B cell (primary cell): ENCODE results near the gene SLC35B2. TPM values are rescaled to one million over a fixed set of nuclear protein-coding genes. Genes with fewer than 3 reads are reported as not detected.

Source experiments
- ATAC-seq: fragments of 200-7000 bp; cut with Tn5 transposase; one replicate; pipeline ENCODE4 v1.10.0; 2021; ENCODE audit warnings: low read depth, mild to moderate bottlenecking, moderate number of reproducible peaks, moderate library complexity
- CTCF ChIA-PET: fragments of 350-600 bp; sonication (Branson Sonifier 250); formaldehyde crosslinking; loops from one replicate; lab custom pipeline; 2021; ENCODE audit warnings: antibody characterized with exemption, inconsistent platforms; lab: Charles Lee
- POLR2A ChIA-PET: fragments of 350-600 bp; sonication (Branson Sonifier 250); formaldehyde crosslinking; loops from one replicate; lab custom pipeline; 2021; ENCODE audit warnings: antibody characterized with exemption; lab: Charles Lee
- DNase-seq: peaks from one replicate; pipeline ENCODE4 v3.0.0; 2013
- H2AFZ ChIP-seq: 2 replicates; pipeline ENCODE4 v1.6.1; 2012; ENCODE audit warnings: mild to moderate bottlenecking, low read depth, low read length; ENCODE audit not compliant: insufficient read depth, poor library complexity, severe bottlenecking
- H3K27ac ChIP-seq, 2 donors: 1 replicate in 1 of 2; 2 replicates in 1 of 2; pipeline ENCODE4 v1.5.1; 2012 to 2013; ENCODE audit warnings: low read length in 2 of 2, mild to moderate bottlenecking in 2 of 2, moderate library complexity in 1 of 2
- H3K27me3 ChIP-seq, 4 experiments: fragments of 200-600 bp in 1 of 4; sonication (generic) in 1 of 4; replicated peaks in 1 of 4; 1 replicate in 2 of 4; 2 replicates in 2 of 4; pipeline versions ENCODE4 v1.6.1 to v1.7.0; 2013 to 2016; ENCODE audit warnings: low read length in 3 of 4, mild to moderate bottlenecking in 2 of 4, mixed read lengths in 1 of 4, moderate library complexity in 1 of 4; ENCODE audit not compliant: insufficient read depth in 4 of 4, control insufficient read depth in 3 of 4; ENCODE audit errors: control extremely low read depth in 1 of 4
- H3K36me3 ChIP-seq, 2 experiments: replicated peaks in 1 of 2; 1 replicate in 1 of 2; 2 replicates in 1 of 2; pipeline versions ENCODE4 v1.6.1 to v1.7.1; 2013; ENCODE audit warnings: low read length in 1 of 2; ENCODE audit not compliant: insufficient read depth in 2 of 2, control insufficient read depth in 1 of 2; ENCODE audit errors: control extremely low read depth in 1 of 2, extremely low read depth in 1 of 2
- H3K4me1 ChIP-seq, 2 donors: fragments of 200-600 bp in 1 of 2; sonication (generic) in 1 of 2; 1 replicate in 1 of 2; 2 replicates in 1 of 2; pipeline versions ENCODE4 v1.5.1 to v1.6.1; 2013 to 2017; ENCODE audit warnings: low read length in 2 of 2; ENCODE audit not compliant: control insufficient read depth in 2 of 2, insufficient read depth in 2 of 2
- H3K4me2 ChIP-seq: replicated peaks from 2 replicates; pipeline ENCODE3; 2012; ENCODE audit warnings: mild to moderate bottlenecking, low read depth, low read length; ENCODE audit not compliant: poor library complexity, severe bottlenecking
- H3K4me3 ChIP-seq, 5 experiments: fragments of 200-600 bp in 1 of 5; sonication (generic) in 1 of 5; 1 replicate in 3 of 5; 2 replicates in 2 of 5; pipeline versions ENCODE4 v1.5.1 to v1.7.0; 2011 to 2016; ENCODE audit warnings: low read length in 4 of 5, mild to moderate bottlenecking in 4 of 5, low read depth in 2 of 5, control low read depth in 1 of 5, moderate library complexity in 1 of 5; ENCODE audit not compliant: insufficient read depth in 1 of 5; ENCODE audit errors: control extremely low read depth in 1 of 5, extremely low read depth in 1 of 5
- H3K79me2 ChIP-seq: fragments of 200-600 bp; sonication (generic); one replicate; pipeline ENCODE4 v1.6.0; 2016; ENCODE audit warnings: low read length; ENCODE audit not compliant: control insufficient read depth, insufficient read depth
- H3K9ac ChIP-seq: fragments of 200-600 bp; sonication (generic); 2 replicates; pipeline ENCODE4 v1.6.1; 2017; ENCODE audit warnings: mild to moderate bottlenecking, low read length, moderate library complexity
- H3K9me3 ChIP-seq, 3 donors: one replicate each; pipeline versions ENCODE4 v1.6.1 to v1.7.1; 2013; ENCODE audit warnings: low read length in 2 of 3; ENCODE audit not compliant: control insufficient read depth in 2 of 3, insufficient read depth in 1 of 3; ENCODE audit errors: control extremely low read depth in 1 of 3
- H4K20me1 ChIP-seq: 2 replicates; pipeline ENCODE4 v1.6.0; 2012; ENCODE audit warnings: mild to moderate bottlenecking, low read length; ENCODE audit not compliant: insufficient read depth, control insufficient read depth, poor library complexity, severe bottlenecking
- H3K27ac Mint-ChIP-seq: one replicate; pipeline ENCODE4 v1.8.0; 2021; ENCODE audit warnings: mixed read lengths
- H3K27me3 Mint-ChIP-seq: one replicate; pipeline ENCODE4 v1.8.0; 2021; ENCODE audit warnings: mixed read lengths
- H3K4me1 Mint-ChIP-seq: one replicate; pipeline ENCODE4 v1.8.0; 2021; ENCODE audit warnings: mixed read lengths
- H3K4me3 Mint-ChIP-seq: one replicate; pipeline ENCODE4 v1.8.0; 2021; ENCODE audit warnings: mixed read lengths
- H3K9me3 Mint-ChIP-seq: one replicate; pipeline ENCODE4 v1.8.0; 2022; ENCODE audit warnings: mixed read lengths; ENCODE audit not compliant: insufficient read depth
- CTCF ChIP-seq: fragments of 200-600 bp; IDR thresholded peaks from one replicate; pipeline ENCODE4 v1.8.0; 2022; ENCODE audit warnings: antibody characterized with exemption, mild to moderate bottlenecking
- EZH2 ChIP-seq: IDR thresholded peaks from 2 replicates; pipeline ENCODE4 v1.6.1; 2012; ENCODE audit warnings: borderline replicate concordance, low read depth, mild to moderate bottlenecking, moderate library complexity, low read length; ENCODE audit not compliant: insufficient read depth, poor library complexity, severe bottlenecking
- WGBS: methylation state at CpG from one replicate; pipeline ENCODE4 v1.1.5; 2013; ENCODE audit warnings: missing lambda C conversion rate; ENCODE audit not compliant: insufficient coverage; 5-methylcytosine and 5-hydroxymethylcytosine counted together
- intact Hi-C: fragments of 100-400 bp; cut with micrococcal nuclease; formaldehyde crosslinking; loops from one replicate; pipeline ENCODE4 v1.10.0; 2022
- polyA plus RNA-seq: library from polyadenylated mRNA; depleted of rRNA; stranded (reverse); fragments of >200 nt; gene quantifications from 2 replicates; pipeline ENCODE4 v1.2.3, GENCODE V29; 2012
- total RNA-seq, 2 donors: library from RNA; stranded (reverse); fragments of 120-200 nt in 1 of 2; gene quantifications; 1 replicate in 1 of 2; 2 replicates in 1 of 2; pipeline versions ENCODE4 v1.2.3 to v1.2.4, GENCODE V29; 2013 to 2022

SLC35B2 gene
- total and polyA plus RNA-seq, 2 donors (not counting 1 experiment from before 2014, with no cell fraction given), result 30.0 to 35.2 TPM

- Mint-ChIP-seq H3K4me3 (no peak overlapping the region), H3K4me1 (peaks cover 10% of the 10 kb centered on the region), H3K9me3 (no peaks in the 10 kb centered on the region), H3K27ac (no peak overlapping the region), H3K27me3 (no peaks in the 10 kb centered on the region)
- H3K4me1 ChIP-seq, result peaks cover 10 to 13% of the 10 kb centered on the region in 2 donors
- CTCF ChIA-PET, result no interaction called here
- intact Hi-C loops, result no loop called here
- no peak overlapping the region for H3K9ac ChIP-seq
- 100% methylated on average over 6 of the region's 6 CpGs for WGBS
- H3K9me3 ChIP-seq, result no peaks in the 10 kb centered on the region
- peaks cover 0 to 5% (median 0%) of the 10 kb centered on the region in 4 experiments for H3K27me3 ChIP-seq
- H2AFZ ChIP-seq, result no peak overlapping the region
- TF ChIP-seq EZH2, result no peak
- TF ChIP-seq CTCF, result no peak
- ATAC-seq, result no peak
- no peaks in the 10 kb centered on the region for H3K79me2 ChIP-seq
- DNase-seq, result no peak
- H3K4me2 ChIP-seq, result no peak overlapping the region
- H3K4me3 ChIP-seq, result no peak overlapping the region
- no peak overlapping the region for H3K27ac ChIP-seq
- no peaks in the 10 kb centered on the region for H4K20me1 ChIP-seq
- POLR2A ChIA-PET, result no interaction called here
- H3K36me3 ChIP-seq, result no peaks in the 10 kb centered on the region
Measured at GRCh38 chr6:44214307-44214706, 43.0 kb downstream of the SLC35B2 start.

GRCh38 chr6:44211284-44211683 lies 46.0 kb downstream of the SLC35B2 start:
- no peak for ATAC-seq
- H3K9me3 ChIP-seq, result no peaks in the 10 kb centered on the region
- no peak overlapping the region for H3K27ac Mint-ChIP-seq

More at GRCh38 chr6:44211284-44211683, 46.0 kb downstream of the SLC35B2 start:
- H3K4me3 Mint-ChIP-seq, result no peak overlapping the region
- DNase-seq, result no peak
- Histone ChIP-seq H3K27ac (no peak overlapping the region), H3K4me2 (no peak overlapping the region), H4K20me1 (no peaks in the 10 kb centered on the region), H3K27me3 (peaks cover 0 to 5% (median 0%) of the 10 kb centered on the region in 4 experiments), H3K9ac (no peak overlapping the region), H2AFZ (no peak overlapping the region), H3K79me2 (no peaks in the 10 kb centered on the region), H3K36me3 (no peaks in the 10 kb centered on the region), H3K4me1 (no peaks in the 10 kb centered on the region), H3K4me3 (no peak overlapping the region)
- WGBS, result 100% methylated on average over 1 of the region's 3 CpGs
- H3K27me3 Mint-ChIP-seq, result peaks cover 5% of the 10 kb centered on the region
- CTCF ChIA-PET, result no interaction called here
- no peaks in the 10 kb centered on the region for H3K4me1 Mint-ChIP-seq
- POLR2A ChIA-PET, result interaction anchor here (0.7 kb wide), 1 partner anchor 36 kb away, joined by 6 read pairs; no protein-coding TSS in a partner anchor
- intact Hi-C loops, result no loop called here
- no peaks in the 10 kb centered on the region for H3K9me3 Mint-ChIP-seq
- TF ChIP-seq CTCF (no peak), EZH2 (no peak)
